OCI-LY7 (cell line): Measurements from ENCODE around the gene IRX2.

Experiments
- CTCF ChIP-seq: fragments of 200-600 bp; sonication (generic); conservative IDR thresholded peaks from 2 replicates; pipeline ENCODE4 v1.5.1; 2014; ENCODE audit warnings: mild to moderate bottlenecking, antibody characterized with exemption, low read length, moderate library complexity, mixed read lengths
- EZH2phosphoT487 ChIP-seq: fragments of 200-600 bp; sonication (generic); IDR thresholded peaks from 2 replicates; pipeline ENCODE4 v1.6.1; 2018; ENCODE audit warnings: low read depth, borderline replicate concordance, mild to moderate bottlenecking, mixed run types, antibody characterized with exemption, low read length, moderate library complexity, mixed read lengths

- TF ChIP-seq CTCF, result no peak
- TF ChIP-seq EZH2phosphoT487, result no peak
Observed at GRCh38 chr5:2725980-2726765, 25.3 kb downstream of the IRX2 start.
